Stimulated activated CD4-positive, alpha-beta T cell treated with anti-CD3 and anti-CD28 coated beads, Interleukin-4, amount 100 ng/mL, for 48 hours (primary cell): ENCODE results near the gene PDHA1.

Experiments used
- DNase-seq, 2 donors: peaks; one replicate each; pipeline ENCODE4 v3.0.0-alpha.2; 2020; ENCODE audit warnings: low read depth in 2 of 2

PDHA1 gene

GRCh38 chrX:19375546-19375945 is 31.8 kb downstream of the PDHA1 start:
- no peak for DNase-seq

GRCh38 chrX:19377799-19378198 is 34.1 kb downstream of the PDHA1 start:
- DNase-seq = no peak

- no peak for DNase-seq
These were observed 37.6 kb downstream of the PDHA1 start for GRCh38 chrX:19381326-19381725.

- DNase-seq = peak; percentile 31 to 50
These were observed 38.9 kb downstream of the PDHA1 start for GRCh38 chrX:19382555-19383145.

GRCh38 chrX:19386679-19387078 is 43.0 kb downstream of the PDHA1 start:
- no peak for DNase-seq

- DNase-seq = no peak
These were observed 44.4 kb downstream of the PDHA1 start for GRCh38 chrX:19388064-19388679.

GRCh38 chrX:19388741-19389140 is 45.0 kb downstream of the PDHA1 start:
- no peak for DNase-seq

GRCh38 chrX:19389227-19389845 is 45.6 kb downstream of the PDHA1 start:
- DNase-seq = no peak

- DNase-seq = no peak
These were observed 48.4 kb downstream of the PDHA1 start for GRCh38 chrX:19392078-19392477.

GRCh38 chrX:19392703-19393102 is 49.0 kb downstream of the PDHA1 start:
- no peak for DNase-seq

GRCh38 chrX:19403696-19404095 is 60.0 kb downstream of the PDHA1 start:
- DNase-seq = no peak

- DNase-seq = no peak
These were observed 66.5 kb downstream of the PDHA1 start for GRCh38 chrX:19410259-19410658.
